ENCODE data around the gene ZNF444.

Gene ZNF444

GRCh38 chr19:56114778-56115110 is 26.3 kb upstream of the ZNF444 start:
- H3K27ac Mint-ChIP-seq, result peak overlapping the region in 1 of 2 donors; percentile 36
- DNase-seq (no peak), ATAC-seq (no peak)

GRCh38 chr19:56115490-56115889 is 25.6 kb upstream of the ZNF444 start:
- no peak for DNase-seq
- no peaks in the 10 kb centered on the region for H3K9me3 Mint-ChIP-seq
- H3K27ac Mint-ChIP-seq, result peak overlapping the region in 1 of 2 donors; percentile 36
- ATAC-seq, result no peak
- no peak overlapping the region for H3K4me3 Mint-ChIP-seq
- peaks cover 90% of the 10 kb centered on the region for H3K4me1 Mint-ChIP-seq
- no peaks in the 10 kb centered on the region for H3K27me3 Mint-ChIP-seq

More at GRCh38 chr19:56114778-56115110, 26.3 kb upstream of the ZNF444 start:
- peaks cover 88% of the 10 kb centered on the region for H3K4me1 Mint-ChIP-seq
- H3K4me3 Mint-ChIP-seq, result peak overlapping the region in 1 of 2 donors; percentile 55
- no peaks in the 10 kb centered on the region for H3K9me3 Mint-ChIP-seq
- no peaks in the 10 kb centered on the region for H3K27me3 Mint-ChIP-seq

- no peak overlapping the region for H3K27ac Mint-ChIP-seq
- peaks cover 79% of the 10 kb centered on the region for H3K4me1 Mint-ChIP-seq
- DNase-seq, result no peak
- no peaks in the 10 kb centered on the region for H3K27me3 Mint-ChIP-seq
- no peaks in the 10 kb centered on the region for H3K9me3 Mint-ChIP-seq
- no peak for ATAC-seq
- no peak overlapping the region for H3K4me3 Mint-ChIP-seq
These were observed 24.5 kb upstream of the ZNF444 start for GRCh38 chr19:56116606-56117005.

GRCh38 chr19:56117376-56117884 is 23.7 kb upstream of the ZNF444 start:
- H3K27me3 Mint-ChIP-seq, result no peaks in the 10 kb centered on the region
- H3K4me1 Mint-ChIP-seq, result peaks cover 71% of the 10 kb centered on the region
- peak overlapping the region in 1 of 2 donors; percentile 10 for H3K4me3 Mint-ChIP-seq
- ATAC-seq (no peak), DNase-seq (no peak)
- H3K27ac Mint-ChIP-seq, result peak overlapping the region in 1 of 2 donors; percentile 67
- H3K9me3 Mint-ChIP-seq, result no peaks in the 10 kb centered on the region

GRCh38 chr19:56117889-56118288 is 23.2 kb upstream of the ZNF444 start:
- H3K4me1 Mint-ChIP-seq, result peaks cover 67% of the 10 kb centered on the region
- peak overlapping the region in 1 of 2 donors; percentile 67 for H3K27ac Mint-ChIP-seq
- H3K4me3 Mint-ChIP-seq, result peak overlapping the region in 1 of 2 donors; percentile 10
- no peak for DNase-seq
- H3K9me3 Mint-ChIP-seq, result no peaks in the 10 kb centered on the region
- ATAC-seq, result no peak
- H3K27me3 Mint-ChIP-seq, result no peaks in the 10 kb centered on the region

DNA sequence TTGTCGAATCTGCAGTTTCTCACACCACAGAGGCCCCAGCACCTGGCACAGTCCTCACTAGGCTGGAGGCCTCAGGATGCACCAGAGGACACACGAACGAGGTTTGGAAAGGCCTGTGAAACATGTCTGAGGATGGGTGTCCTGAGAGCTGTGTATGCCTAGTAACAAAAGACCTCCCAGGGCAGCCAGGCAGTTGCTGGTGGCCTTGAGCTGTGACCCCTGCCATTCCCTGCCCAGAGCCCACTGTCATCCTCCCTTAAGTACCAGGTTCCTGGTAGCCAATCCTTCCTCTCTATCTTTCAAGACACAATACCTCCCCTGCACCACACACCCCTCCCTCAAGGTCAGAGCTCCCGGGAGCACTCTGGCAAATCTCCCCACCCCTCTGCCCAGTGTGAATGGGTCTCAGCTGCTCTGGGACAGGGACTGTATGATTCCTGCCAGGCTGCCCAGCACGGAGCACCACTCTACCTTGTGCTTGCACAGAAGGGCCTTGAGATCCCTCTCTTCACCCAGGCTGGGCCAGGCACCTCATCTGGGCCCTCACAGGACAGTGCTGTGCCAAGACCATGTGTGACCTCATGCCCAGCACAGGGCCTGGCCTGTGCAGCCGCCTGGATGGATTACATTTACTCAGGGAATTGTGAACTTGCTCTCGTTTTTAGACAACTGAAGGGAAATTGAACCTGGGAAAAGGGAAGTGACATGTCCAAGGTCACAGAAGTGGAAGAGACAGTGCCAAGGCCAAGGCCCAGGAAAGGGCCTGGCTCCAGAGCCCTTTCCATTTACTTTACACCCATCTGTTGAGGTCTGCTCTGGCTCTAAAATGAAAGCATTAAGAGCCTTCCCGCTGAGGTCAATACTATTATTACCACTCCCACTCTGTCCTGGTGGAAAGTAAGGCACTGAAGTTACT is 22.2 kb upstream of the ZNF444 start:
- no peaks in the 10 kb centered on the region for H3K9me3 Mint-ChIP-seq
- H3K4me3 Mint-ChIP-seq, result peak overlapping the region; percentile 92 to 93
- H3K27ac Mint-ChIP-seq, result peak overlapping the region; percentile 52 to 90
- ATAC-seq, result no peak
- peaks cover 56% of the 10 kb centered on the region for H3K4me1 Mint-ChIP-seq
- H3K27me3 Mint-ChIP-seq, result no peaks in the 10 kb centered on the region
- DNase-seq, result no peak

- H3K4me3 Mint-ChIP-seq, result peak overlapping the region; percentile 92 to 93
- no peak for ATAC-seq
- peaks cover 52% of the 10 kb centered on the region for H3K4me1 Mint-ChIP-seq
- no peaks in the 10 kb centered on the region for H3K27me3 Mint-ChIP-seq
- no peak for DNase-seq
- H3K27ac Mint-ChIP-seq, result peak overlapping the region; percentile 31 to 90
- H3K9me3 Mint-ChIP-seq, result no peaks in the 10 kb centered on the region
These were observed 21.5 kb upstream of the ZNF444 start for GRCh38 chr19:56119582-56119978.

- peak overlapping the region; percentile 92 to 93 for H3K4me3 Mint-ChIP-seq
- peaks cover 51% of the 10 kb centered on the region for H3K4me1 Mint-ChIP-seq
- no peak for ATAC-seq
- no peaks in the 10 kb centered on the region for H3K9me3 Mint-ChIP-seq
- peak overlapping the region; percentile 94 to 95 for H3K27ac Mint-ChIP-seq
- no peaks in the 10 kb centered on the region for H3K27me3 Mint-ChIP-seq
- no peak for DNase-seq
These were observed 21.1 kb upstream of the ZNF444 start for GRCh38 chr19:56120002-56120370.

DNA sequence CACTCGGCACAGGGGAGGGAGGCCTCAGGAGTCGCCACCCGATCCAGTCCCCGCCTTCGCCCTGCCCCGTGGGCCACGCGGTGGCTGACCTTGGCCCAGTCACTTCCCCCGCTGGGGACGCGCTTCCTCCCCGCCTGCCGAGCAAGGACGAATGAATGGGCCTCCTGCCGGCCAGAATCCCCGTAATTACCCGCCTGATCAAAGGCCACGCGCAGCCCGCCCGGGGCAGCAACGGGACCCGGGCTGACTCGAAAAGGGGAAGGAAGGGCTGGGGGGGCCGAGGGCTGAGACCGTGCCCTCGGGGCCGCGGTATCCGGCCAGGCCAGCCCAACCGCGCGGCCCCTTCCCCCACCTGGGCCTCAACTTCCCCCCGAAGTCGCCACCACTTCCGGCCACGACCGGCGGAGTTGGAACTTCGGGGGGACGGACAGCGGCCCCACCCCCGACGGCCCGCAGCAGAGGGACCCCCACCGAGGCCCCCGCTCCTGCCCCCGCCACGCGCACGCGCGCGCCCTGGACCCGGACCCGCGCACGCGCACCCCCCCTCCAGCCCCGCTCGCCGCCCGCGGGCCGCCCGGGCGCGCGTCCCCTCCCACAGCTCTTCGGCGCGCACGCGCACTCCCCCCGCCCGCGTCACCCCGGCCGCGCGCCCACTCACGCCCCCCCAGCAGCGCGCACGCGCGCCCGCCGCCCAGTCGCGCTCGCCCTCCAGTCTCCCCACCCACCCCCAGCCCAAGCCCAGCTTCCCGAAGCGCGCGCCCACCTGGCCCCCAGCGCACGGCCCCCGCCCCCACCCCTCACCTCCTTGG is 20.5 kb upstream of the ZNF444 start:
- H3K4me1 Mint-ChIP-seq, result peaks cover 46% of the 10 kb centered on the region

DNA sequence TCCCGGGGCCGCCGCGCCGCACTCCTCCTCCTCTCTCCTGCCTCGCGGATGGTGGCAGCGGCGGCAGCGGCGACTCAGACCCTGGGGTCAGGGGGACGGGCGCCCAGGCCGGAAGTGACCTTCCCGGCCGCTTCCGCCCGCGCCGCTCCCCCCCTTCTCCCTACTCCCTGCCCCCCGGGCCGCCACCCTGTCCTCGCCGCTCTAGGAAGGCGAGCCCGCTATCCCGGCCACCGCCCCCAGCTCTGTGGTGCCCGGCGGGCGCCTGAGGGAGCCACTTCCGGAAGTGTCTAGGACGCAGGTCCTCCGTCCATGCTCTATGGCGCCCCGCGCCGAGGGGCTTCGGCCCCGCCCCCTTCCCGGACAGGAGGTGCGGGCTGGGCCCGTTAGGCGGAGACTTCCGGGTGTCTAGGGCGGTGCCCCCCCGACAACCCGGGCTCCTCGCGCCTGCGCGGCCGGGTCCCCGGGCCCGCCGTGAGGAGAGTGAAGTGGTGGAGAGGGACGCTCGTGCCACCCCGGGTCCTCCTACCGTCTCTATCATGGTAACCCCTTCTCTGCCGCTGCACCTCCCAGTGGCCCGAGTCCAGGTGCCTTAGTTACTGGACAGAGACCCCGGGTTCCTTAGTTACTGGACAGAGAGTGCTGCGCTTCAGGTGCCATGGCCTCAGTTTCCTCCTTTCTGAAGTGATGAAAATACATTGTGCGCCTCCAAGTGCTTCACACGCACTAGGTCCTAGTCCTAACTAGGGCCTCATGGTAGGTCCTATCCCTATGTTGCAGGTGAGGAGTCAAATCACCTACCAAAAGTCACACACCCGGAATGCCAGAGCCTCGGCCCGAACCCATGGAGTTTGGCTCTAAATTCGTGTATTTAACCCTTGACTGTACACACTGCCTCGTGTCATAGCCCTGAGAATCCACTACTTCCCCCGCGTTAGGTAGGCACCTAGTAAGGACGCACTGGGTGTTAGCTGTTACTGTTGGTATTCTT is 19.6 kb upstream of the ZNF444 start, which contains the start of gene ZNF787:
TSS of gene ZNF787 (minus strand) at position 116 of the 988 bp plus-strand sequence. CDS start 18,078 bp downstream, outside the sequence.
- peaks cover 43% of the 10 kb centered on the region for H3K4me1 Mint-ChIP-seq
- peak; percentile 94 for ATAC-seq
- H3K27ac Mint-ChIP-seq, result peak within 1 kb of the TSS; percentile 98 to 99
- peak; percentile 99 for DNase-seq
- H3K4me3 Mint-ChIP-seq, result peak within 1 kb of the TSS; percentile 92 to 95
- H3K27me3 Mint-ChIP-seq, result no peaks in the 10 kb centered on the region
- no peaks in the 10 kb centered on the region for H3K9me3 Mint-ChIP-seq

More for the DNA sequence above, 20.5 kb upstream of the ZNF444 start:
- no peaks in the 10 kb centered on the region for H3K9me3 Mint-ChIP-seq
- DNase-seq (peak; percentile 77 to 79), ATAC-seq (peak; percentile 39)
- H3K4me3 Mint-ChIP-seq, result peak overlapping the region; percentile 92 to 95
- H3K27ac Mint-ChIP-seq, result peak overlapping the region; percentile 98 to 99
- H3K27me3 Mint-ChIP-seq, result no peaks in the 10 kb centered on the region

GRCh38 chr19:56123266-56123891 is 17.7 kb upstream of the ZNF444 start:
- DNase-seq (no peak), ATAC-seq (no peak)
- H3K9me3 Mint-ChIP-seq, result no peaks in the 10 kb centered on the region
- H3K4me3 Mint-ChIP-seq, result no peak overlapping the region
- H3K27me3 Mint-ChIP-seq, result no peaks in the 10 kb centered on the region
- H3K4me1 Mint-ChIP-seq, result peaks cover 27% of the 10 kb centered on the region
- no peak overlapping the region for H3K27ac Mint-ChIP-seq

GRCh38 chr19:56124578-56124977 is 16.5 kb upstream of the ZNF444 start:
- Mint-ChIP-seq H3K9me3 (no peaks in the 10 kb centered on the region), H3K4me3 (no peak overlapping the region), H3K4me1 (peaks cover 16% of the 10 kb centered on the region), H3K27ac (no peak overlapping the region), H3K27me3 (no peaks in the 10 kb centered on the region)
- ATAC-seq (no peak), DNase-seq (no peak)

- Mint-ChIP-seq H3K27ac (no peak overlapping the region), H3K4me3 (no peak overlapping the region), H3K9me3 (no peaks in the 10 kb centered on the region), H3K27me3 (no peaks in the 10 kb centered on the region), H3K4me1 (peaks cover 6% of the 10 kb centered on the region)
- no peak for ATAC-seq
- no peak for DNase-seq
These were observed 15.1 kb upstream of the ZNF444 start for GRCh38 chr19:56125806-56126590.
